ENCODE data around the gene SMIM38. TPM values are rescaled to one million over a fixed set of nuclear protein-coding genes. Genes with fewer than 3 reads are reported as not detected.
A peak's percentile ranks its signal among the peaks of the same experiment; 100 is the strongest.

The SMIM38 gene
- total RNA-seq, 1 experiment from 2014 or later: 0.54 TPM

DNA sequence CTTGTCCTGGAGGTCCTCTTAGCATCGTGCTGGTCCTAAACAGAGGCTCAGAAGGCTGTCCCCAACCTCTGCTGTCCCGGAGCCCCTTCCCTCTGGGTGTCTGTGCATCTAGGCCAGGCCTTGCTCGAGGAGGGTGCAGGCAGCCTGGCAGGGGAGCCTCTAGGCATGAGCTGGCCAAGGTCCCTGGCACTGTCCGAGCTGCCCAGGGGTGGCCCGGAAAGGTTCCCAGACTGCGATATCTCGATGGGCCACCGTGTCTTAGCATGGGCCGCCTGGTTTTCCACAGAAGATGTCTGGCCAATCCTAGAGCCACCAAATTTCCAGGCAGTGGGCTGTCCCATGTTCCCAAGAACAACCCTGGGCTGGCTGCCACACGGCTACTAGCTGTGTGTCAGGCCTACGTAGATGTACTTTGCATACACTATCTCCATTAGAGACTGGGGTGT is 24.6 kb upstream of the SMIM38 start (continued):
- TF ChIP-seq, protein P1, sequence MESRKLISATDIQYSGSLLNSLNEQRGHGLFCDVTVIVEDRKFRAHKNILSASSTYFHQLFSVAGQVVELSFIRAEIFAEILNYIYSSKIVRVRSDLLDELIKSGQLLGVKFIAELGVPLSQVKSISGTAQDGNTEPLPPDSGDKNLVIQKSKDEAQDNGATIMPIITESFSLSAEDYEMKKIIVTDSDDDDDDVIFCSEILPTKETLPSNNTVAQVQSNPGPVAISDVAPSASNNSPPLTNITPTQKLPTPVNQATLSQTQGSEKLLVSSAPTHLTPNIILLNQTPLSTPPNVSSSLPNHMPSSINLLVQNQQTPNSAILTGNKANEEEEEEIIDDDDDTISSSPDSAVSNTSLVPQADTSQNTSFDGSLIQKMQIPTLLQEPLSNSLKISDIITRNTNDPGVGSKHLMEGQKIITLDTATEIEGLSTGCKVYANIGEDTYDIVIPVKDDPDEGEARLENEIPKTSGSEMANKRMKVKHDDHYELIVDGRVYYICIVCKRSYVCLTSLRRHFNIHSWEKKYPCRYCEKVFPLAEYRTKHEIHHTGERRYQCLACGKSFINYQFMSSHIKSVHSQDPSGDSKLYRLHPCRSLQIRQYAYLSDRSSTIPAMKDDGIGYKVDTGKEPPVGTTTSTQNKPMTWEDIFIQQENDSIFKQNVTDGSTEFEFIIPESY (IDR thresholded peaks at IDR 0.05; ENCODE audit: extremely low read depth, insufficient replicate concordance, low read length): no peak
- TF ChIP-seq SRF (IDR thresholded peaks at IDR 0.05; ENCODE audit: low read depth) (no peak), JUND (IDR thresholded peaks at IDR 0.05) (no peak), SP1 (IDR thresholded peaks at IDR 0.05; ENCODE audit: low read depth) (no peak), POLR2A (IDR thresholded peaks at IDR 0.05; ENCODE audit: borderline replicate concordance, extremely low read depth, insufficient read depth, insufficient read length) (no peak), ZFX (IDR thresholded peaks at IDR 0.05) (no peak), ELF1 (IDR thresholded peaks at IDR 0.05; ENCODE audit: borderline replicate concordance, low read depth) (no peak), CEBPB (IDR thresholded peaks at IDR 0.05; ENCODE audit: low read depth) (no peak), ZNF274 (IDR thresholded peaks at IDR 0.05; ENCODE audit: low read depth, low read length) (no peak)

DNA sequence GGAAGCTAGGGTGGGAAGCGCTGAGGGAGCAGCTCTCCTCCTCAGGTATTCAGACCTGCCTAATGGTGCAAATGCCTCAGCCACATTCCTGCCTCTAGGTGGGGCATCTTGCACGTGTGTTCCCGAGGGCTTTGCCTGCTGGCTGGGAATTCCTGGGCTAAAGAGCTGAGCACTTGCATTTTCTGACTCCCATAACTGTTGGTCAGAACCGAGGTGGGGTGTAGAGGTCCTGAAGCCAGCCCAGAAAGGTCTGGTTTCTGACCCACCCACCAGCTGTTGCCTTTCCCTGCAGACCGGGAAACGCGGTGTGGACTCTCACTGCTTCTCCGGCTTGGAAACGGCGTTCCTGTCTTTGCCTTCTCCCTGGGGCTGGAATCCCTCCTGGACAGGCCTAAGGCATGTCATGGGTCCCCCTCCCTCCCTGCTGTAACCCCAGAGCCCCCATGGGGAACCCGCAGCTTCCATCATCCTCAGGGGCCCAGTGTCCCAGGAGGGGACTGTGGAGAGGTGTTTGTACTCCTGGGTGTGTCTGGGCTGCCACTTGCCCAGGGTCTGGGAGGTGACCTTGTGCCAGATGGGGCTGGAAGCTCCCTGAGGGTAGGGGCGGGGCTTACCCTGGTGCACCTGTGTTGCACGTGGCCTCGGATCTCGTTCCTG is 24.0 kb upstream of the SMIM38 start:
- BruUV-seq (replicated peaks): no TSS peak

More for the DNA sequence above, 24.0 kb upstream of the SMIM38 start:
- no peak overlapping the region for H3K4me3 ChIP-seq (replicated peaks in 1 of 2; ENCODE audit: low read depth in 1 of 2, low read length in 2 of 2)
- no peaks in the 10 kb centered on the region for H3K27me3 ChIP-seq (ENCODE audit: insufficient read depth, low read length)
- no peak overlapping the region for H2AFZ ChIP-seq (ENCODE audit: low read depth, low read length, poor library complexity, severe bottlenecking)
- CTCF ChIA-PET: interaction anchor here (0.6 to 2.5 kb wide), 27 partner anchors 9 to 708 kb away, joined by 3 to 32 read pairs (median 4); partner anchors contain the start of genes MYEOV and SMIM38
- H3K79me2 ChIP-seq (ENCODE audit: insufficient read depth, low read length): no peaks in the 10 kb centered on the region
- TF ChIP-seq YY1 (IDR thresholded peaks at IDR 0.05; ENCODE audit: extremely low read depth, insufficient replicate concordance, low read depth, low read length) (no peak), RAD21 (IDR thresholded peaks at IDR 0.05; ENCODE audit: low read depth) (peak; percentile 97), CBX3 (IDR thresholded peaks at IDR 0.05; ENCODE audit: low read depth) (peak; percentile 83; the same call in 1 of the 2 replicates)
- TF ChIP-seq, protein P2, sequence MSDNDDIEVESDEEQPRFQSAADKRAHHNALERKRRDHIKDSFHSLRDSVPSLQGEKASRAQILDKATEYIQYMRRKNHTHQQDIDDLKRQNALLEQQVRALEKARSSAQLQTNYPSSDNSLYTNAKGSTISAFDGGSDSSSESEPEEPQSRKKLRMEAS (IDR thresholded peaks at IDR 0.05): peak; percentile 68; the same call in 1 of the 2 replicates
- TF ChIP-seq, protein P3, sequence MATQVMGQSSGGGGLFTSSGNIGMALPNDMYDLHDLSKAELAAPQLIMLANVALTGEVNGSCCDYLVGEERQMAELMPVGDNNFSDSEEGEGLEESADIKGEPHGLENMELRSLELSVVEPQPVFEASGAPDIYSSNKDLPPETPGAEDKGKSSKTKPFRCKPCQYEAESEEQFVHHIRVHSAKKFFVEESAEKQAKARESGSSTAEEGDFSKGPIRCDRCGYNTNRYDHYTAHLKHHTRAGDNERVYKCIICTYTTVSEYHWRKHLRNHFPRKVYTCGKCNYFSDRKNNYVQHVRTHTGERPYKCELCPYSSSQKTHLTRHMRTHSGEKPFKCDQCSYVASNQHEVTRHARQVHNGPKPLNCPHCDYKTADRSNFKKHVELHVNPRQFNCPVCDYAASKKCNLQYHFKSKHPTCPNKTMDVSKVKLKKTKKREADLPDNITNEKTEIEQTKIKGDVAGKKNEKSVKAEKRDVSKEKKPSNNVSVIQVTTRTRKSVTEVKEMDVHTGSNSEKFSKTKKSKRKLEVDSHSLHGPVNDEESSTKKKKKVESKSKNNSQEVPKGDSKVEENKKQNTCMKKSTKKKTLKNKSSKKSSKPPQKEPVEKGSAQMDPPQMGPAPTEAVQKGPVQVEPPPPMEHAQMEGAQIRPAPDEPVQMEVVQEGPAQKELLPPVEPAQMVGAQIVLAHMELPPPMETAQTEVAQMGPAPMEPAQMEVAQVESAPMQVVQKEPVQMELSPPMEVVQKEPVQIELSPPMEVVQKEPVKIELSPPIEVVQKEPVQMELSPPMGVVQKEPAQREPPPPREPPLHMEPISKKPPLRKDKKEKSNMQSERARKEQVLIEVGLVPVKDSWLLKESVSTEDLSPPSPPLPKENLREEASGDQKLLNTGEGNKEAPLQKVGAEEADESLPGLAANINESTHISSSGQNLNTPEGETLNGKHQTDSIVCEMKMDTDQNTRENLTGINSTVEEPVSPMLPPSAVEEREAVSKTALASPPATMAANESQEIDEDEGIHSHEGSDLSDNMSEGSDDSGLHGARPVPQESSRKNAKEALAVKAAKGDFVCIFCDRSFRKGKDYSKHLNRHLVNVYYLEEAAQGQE (IDR thresholded peaks at IDR 0.05; ENCODE audit: low read depth): no peak
- TF ChIP-seq, protein P4, sequence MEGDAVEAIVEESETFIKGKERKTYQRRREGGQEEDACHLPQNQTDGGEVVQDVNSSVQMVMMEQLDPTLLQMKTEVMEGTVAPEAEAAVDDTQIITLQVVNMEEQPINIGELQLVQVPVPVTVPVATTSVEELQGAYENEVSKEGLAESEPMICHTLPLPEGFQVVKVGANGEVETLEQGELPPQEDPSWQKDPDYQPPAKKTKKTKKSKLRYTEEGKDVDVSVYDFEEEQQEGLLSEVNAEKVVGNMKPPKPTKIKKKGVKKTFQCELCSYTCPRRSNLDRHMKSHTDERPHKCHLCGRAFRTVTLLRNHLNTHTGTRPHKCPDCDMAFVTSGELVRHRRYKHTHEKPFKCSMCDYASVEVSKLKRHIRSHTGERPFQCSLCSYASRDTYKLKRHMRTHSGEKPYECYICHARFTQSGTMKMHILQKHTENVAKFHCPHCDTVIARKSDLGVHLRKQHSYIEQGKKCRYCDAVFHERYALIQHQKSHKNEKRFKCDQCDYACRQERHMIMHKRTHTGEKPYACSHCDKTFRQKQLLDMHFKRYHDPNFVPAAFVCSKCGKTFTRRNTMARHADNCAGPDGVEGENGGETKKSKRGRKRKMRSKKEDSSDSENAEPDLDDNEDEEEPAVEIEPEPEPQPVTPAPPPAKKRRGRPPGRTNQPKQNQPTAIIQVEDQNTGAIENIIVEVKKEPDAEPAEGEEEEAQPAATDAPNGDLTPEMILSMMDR (IDR thresholded peaks at IDR 0.05 in 2 of 3, conservative IDR thresholded peaks at IDR 0.05 in 1 of 3; ENCODE audit: borderline replicate concordance in 1 of 3, insufficient read depth in 1 of 3, low read depth in 2 of 3, low read length in 2 of 3): peak; percentile 81 to 94 (median 88); a peak in 5 of 6 replicates
- DNase-seq (ENCODE audit: low read depth, low spot score) (peak; percentile 66), ATAC-seq (peak; percentile 94)
- no peaks in the 10 kb centered on the region for H3K36me3 ChIP-seq (ENCODE audit: control insufficient read depth in 1 of 2, insufficient read depth in 2 of 2, low read length in 2 of 2)
- H3K9ac ChIP-seq (ENCODE audit: low read length): peak overlapping the region; percentile 48
- H3K4me2 ChIP-seq (ENCODE audit: low read length): peak overlapping the region; percentile 54
- peaks cover 0 to 12% of the 10 kb centered on the region in 2 experiments; a peak in 1 of 4 replicates for H3K9me3 ChIP-seq (ENCODE audit: control insufficient read depth in 1 of 2, insufficient read depth in 1 of 2, low read depth in 1 of 2, low read length in 2 of 2)
- intact Hi-C loops (cut with micrococcal nuclease): no loop called here
- no peaks in the 10 kb centered on the region for H4K20me1 ChIP-seq (ENCODE audit: insufficient read depth)
- H3K4me1 ChIP-seq (ENCODE audit: control insufficient read depth in 1 of 2, insufficient read depth in 2 of 2, low read length in 2 of 2): peaks cover 14 to 23% of the 10 kb centered on the region in 2 experiments
- POLR2A ChIA-PET: interaction anchor here (0.8 to 1.5 kb wide), 3 partner anchors 162 to 511 kb away, joined by 4 to 16 read pairs (median 5); partner anchors contain the start of gene MYEOV
- RAD21 ChIA-PET (ENCODE audit: low non-redundant PET in 1 of 2, low total read pairs in 2 of 2, uncharacterized antibody in 2 of 2, unreplicated experiment in 2 of 2): interaction anchor here (0.5 to 1.6 kb wide), 13 partner anchors 9 to 553 kb away, joined by 3 to 8 read pairs (median 5); partner anchors contain the start of gene MYEOV (in 2 of the 2)
- H3K9me2 ChIP-seq (ENCODE audit: insufficient read depth): no peaks in the 10 kb centered on the region
- H3K27ac ChIP-seq (ENCODE audit: low read depth, low read length): peak overlapping the region; percentile 50
